Thoracic aorta (tissue), 2 donors: ENCODE results near the gene JAKMIP1. TPM values are rescaled to one million over a fixed set of nuclear protein-coding genes. Genes with fewer than 3 reads are reported as not detected.

Source experiments
- ATAC-seq: fragments of 150-250 bp; one replicate; pipeline ENCODE4 v1.8.0; 2017; ENCODE audit warnings: low read depth; ENCODE audit not compliant: insufficient number of reproducible peaks, low FRiP score
- DNase-seq: peaks from one replicate; pipeline ENCODE4 v3.0.0-alpha.2; 2020; ENCODE audit warnings: low spot score
- H3K27ac ChIP-seq, 2 donors: fragments of 200-600 bp; sonication (generic); 1 replicate in 1 of 2; 2 replicates in 1 of 2; pipeline ENCODE4 v1.5.1; 2016; ENCODE audit warnings: mild to moderate bottlenecking in 2 of 2, moderate library complexity in 2 of 2
- H3K27me3 ChIP-seq: fragments of 200-600 bp; sonication (generic); replicated peaks from 2 replicates; pipeline ENCODE4 v1.6.0; 2016; ENCODE audit warnings: mild to moderate bottlenecking; ENCODE audit not compliant: insufficient read depth
- H3K36me3 ChIP-seq: fragments of 200-600 bp; sonication (generic); one replicate; pipeline ENCODE4 v1.5.1; 2016
- H3K4me1 ChIP-seq, 2 donors: fragments of 200-600 bp; sonication (generic); 1 replicate in 1 of 2; 2 replicates in 1 of 2; pipeline versions ENCODE4 v1.5.1 to v1.6.0; 2016; ENCODE audit warnings: low read depth in 2 of 2, mild to moderate bottlenecking in 1 of 2; ENCODE audit not compliant: control insufficient read depth in 1 of 2
- H3K4me3 ChIP-seq: fragments of 200-600 bp; sonication (generic); 2 replicates; pipeline ENCODE4 v1.5.1; 2016; ENCODE audit warnings: mild to moderate bottlenecking
- H3K9me3 ChIP-seq: fragments of 200-600 bp; sonication (generic); 2 replicates; pipeline ENCODE4 v1.5.1; 2016
- CTCF ChIP-seq: fragments of 200-600 bp; sonication (generic); IDR thresholded peaks from one replicate; pipeline ENCODE4 v1.5.1; 2019; ENCODE audit warnings: antibody characterized with exemption
- total RNA-seq, 2 donors: library from RNA; depleted of rRNA; stranded (reverse); fragments of >200 nt; gene quantifications; one replicate each; pipeline versions ENCODE4 v1.1.0 to v1.2.3, GENCODE V29; 2016

Gene JAKMIP1
- total RNA-seq, 2 donors from 2014 or later, result 0.28 to 0.81 TPM

DNA sequence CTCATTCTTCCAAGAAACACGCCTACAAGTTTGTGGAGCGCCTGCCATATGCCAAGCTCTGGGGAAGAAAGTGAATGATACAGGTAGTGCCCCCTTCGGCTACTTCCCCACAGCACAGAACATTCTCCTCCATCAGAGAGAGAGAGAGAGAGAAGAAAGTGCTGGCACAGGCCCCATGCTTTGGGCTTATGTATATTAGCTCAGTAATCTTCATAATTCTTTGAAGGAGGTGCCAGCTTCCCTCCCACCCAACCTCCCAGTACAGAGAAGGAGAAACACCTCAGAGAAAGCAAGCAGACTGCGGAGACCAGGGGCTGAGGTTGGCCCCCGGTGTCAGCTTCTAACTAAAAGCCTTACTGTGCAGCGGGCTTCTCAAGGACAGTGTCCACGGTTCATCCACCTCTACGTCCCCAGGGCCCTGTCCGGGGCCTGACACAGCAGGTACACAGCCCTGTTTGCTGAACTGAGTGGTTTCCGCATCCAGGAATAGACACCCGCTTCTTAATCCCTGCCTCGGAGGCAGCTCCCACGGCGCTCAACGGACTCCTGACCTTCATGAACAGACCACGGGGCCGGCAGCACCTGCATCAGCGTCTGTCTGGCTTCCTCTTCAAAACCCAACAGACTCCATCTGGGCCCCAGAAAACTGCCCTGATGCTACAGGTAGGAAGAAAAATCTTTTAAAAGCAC lies 50.2 kb downstream of the JAKMIP1 start:
- ATAC-seq, result no peak
- Histone ChIP-seq H3K4me3 (no peak overlapping the region), H3K27ac (no peak overlapping the region), H3K27me3 (no peaks in the 10 kb centered on the region), H3K9me3 (no peaks in the 10 kb centered on the region), H3K36me3 (no peaks in the 10 kb centered on the region), H3K4me1 (no peaks in the 10 kb centered on the region)
- DNase-seq, result no peak
- TF ChIP-seq CTCF, result no peak

DNA sequence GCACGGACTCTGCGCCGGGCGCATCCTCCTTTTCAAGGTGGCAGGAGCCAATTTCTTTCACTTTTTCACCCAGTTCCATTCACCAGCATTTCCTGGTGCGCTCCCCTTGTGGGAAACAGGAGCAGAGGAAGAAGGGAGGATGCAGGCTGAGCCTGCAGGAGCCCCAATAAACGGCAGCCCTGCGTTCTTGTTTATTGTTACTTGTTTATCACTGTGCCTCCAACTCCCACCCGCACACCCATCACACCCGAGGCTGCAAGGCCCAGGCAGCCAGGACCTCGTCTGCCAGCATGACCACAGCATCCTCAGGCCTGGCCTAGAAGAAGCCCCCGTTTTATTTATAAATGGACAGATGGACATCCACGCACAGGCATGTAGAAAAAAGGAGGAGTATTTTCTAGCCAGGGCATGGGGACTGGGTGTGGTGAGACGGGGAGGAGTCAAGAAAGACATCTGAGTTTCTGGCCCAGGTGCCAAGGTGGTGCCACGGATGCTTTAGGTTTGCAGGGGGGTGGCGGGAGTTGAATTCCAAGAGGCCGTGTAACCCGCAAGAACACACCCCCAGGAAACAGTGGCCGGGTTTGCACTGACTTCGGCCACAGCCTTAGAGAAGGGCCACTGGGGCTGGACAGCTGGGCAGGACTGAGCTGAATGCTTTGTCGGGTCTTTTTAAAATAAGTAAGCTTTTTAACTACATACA lies 51.7 kb downstream of the JAKMIP1 start:
- Histone ChIP-seq H3K9me3 (no peaks in the 10 kb centered on the region), H3K4me1 (no peaks in the 10 kb centered on the region), H3K27me3 (no peaks in the 10 kb centered on the region), H3K36me3 (no peaks in the 10 kb centered on the region), H3K27ac (no peak overlapping the region), H3K4me3 (no peak overlapping the region)
- DNase-seq, result no peak
- no peak for TF ChIP-seq CTCF
- ATAC-seq, result no peak

DNA sequence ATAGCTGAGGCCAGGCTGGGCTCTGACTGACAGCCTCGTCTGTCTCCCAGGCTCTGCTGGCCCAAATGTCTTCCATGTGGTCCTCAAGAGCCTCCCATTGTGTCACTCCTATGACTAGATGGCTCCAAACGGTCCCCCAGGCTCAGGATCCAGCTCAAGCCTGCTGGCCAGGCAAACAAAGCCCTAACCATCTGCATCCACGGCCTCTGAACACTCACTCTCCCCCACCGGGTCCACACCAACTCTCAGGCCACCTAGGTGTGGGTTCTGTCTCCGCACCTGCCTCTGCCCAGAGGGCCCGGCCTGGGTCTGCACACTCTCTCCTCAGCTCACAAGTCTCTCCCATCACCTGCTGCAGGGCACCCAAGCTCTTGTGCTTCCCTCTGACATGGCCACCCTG lies 52.9 kb downstream of the JAKMIP1 start:
- Histone ChIP-seq H3K9me3 (no peaks in the 10 kb centered on the region), H3K4me1 (no peaks in the 10 kb centered on the region), H3K36me3 (no peaks in the 10 kb centered on the region), H3K4me3 (no peak overlapping the region), H3K27me3 (no peaks in the 10 kb centered on the region), H3K27ac (no peak overlapping the region)
- TF ChIP-seq CTCF, result no peak
- DNase-seq (no peak), ATAC-seq (no peak)

DNA sequence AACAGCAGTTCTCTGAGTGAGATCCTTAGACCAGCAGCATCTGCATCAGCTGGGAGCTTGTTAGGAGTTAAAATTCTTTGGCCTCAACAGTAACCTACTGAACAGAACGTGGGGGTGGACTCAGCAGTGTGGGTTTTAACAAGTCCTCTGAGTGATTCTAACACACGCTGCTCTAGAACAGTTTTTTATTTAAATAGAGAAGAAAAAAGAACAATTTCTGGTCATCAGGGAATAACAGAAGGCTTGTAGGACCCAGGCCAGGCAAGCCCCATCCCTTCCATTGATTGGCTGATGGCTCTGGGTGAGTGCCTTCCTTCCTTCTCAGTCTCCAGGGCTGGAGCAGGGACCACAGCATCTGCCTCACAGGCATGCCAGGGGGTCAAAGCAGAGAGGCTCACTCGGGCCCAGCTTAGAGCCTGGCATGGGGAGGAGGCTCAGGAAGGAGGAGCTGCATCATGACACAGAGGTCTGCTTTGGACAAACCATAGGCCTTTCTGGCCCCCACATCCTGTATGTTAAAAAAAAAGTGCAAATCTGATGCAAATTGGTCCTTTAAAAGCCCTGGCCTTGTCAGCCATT lies 56.7 kb downstream of the JAKMIP1 start:
- H3K36me3 ChIP-seq, result no peaks in the 10 kb centered on the region
- H3K27me3 ChIP-seq, result no peaks in the 10 kb centered on the region
- H3K9me3 ChIP-seq, result no peaks in the 10 kb centered on the region
- ATAC-seq (no peak), DNase-seq (no peak)
- TF ChIP-seq CTCF, result no peak
- no peaks in the 10 kb centered on the region for H3K4me1 ChIP-seq
- H3K4me3 ChIP-seq, result no peak overlapping the region
- no peak overlapping the region for H3K27ac ChIP-seq

DNA sequence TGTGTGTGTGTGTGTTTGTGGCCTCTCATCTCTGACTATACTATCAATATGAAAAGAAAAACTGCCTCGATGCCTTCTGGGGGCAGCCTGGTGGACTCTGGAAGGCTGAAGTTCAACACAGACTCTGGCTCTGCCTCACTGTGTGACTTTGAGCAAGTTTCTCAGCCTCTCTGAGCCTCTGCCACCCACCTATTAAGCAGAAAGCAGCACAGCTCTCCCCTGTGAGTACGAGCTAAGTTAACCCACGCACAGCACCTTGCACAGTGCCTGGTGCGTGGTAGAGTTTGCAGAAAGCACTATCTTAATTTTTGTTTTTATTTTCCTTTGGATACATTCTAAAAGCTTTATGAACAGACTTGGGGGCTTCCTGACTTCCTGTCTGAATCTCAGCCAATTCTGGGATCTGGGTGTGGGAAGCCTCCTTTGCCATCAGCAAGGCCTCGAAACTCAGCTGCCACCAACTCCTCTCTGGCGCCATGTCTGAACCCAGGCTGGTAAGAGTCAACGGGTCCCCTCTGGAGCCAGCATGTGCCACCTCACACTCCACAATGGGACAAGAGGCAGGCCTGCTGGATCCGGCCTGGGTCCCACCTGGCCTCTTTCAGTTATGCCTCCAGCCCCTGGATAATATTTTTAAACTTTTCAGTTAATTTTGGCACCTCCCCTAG lies 57.3 kb downstream of the JAKMIP1 start:
- Histone ChIP-seq H3K9me3 (no peaks in the 10 kb centered on the region), H3K27ac (no peak overlapping the region), H3K4me3 (no peak overlapping the region), H3K36me3 (no peaks in the 10 kb centered on the region), H3K4me1 (no peaks in the 10 kb centered on the region), H3K27me3 (no peaks in the 10 kb centered on the region)
- TF ChIP-seq CTCF, result no peak
- ATAC-seq (no peak), DNase-seq (no peak)
